CD4-positive, alpha-beta T cell treated with Interleukin-15 for 4 hours (primary cell): ENCODE results near the gene MAPKAP1.

ENCODE experiments used
- DNase-seq: peaks from one replicate; pipeline ENCODE4 v3.0.0-alpha.2; 2020; ENCODE audit warnings: low spot score

Gene MAPKAP1

GRCh38 chr9:125674981-125675973, 31.7 kb downstream of the MAPKAP1 start:
- DNase-seq, result no peak

- DNase-seq, result no peak
These were observed 34.1 kb downstream of the MAPKAP1 start for GRCh38 chr9:125672876-125673275.

DNA sequence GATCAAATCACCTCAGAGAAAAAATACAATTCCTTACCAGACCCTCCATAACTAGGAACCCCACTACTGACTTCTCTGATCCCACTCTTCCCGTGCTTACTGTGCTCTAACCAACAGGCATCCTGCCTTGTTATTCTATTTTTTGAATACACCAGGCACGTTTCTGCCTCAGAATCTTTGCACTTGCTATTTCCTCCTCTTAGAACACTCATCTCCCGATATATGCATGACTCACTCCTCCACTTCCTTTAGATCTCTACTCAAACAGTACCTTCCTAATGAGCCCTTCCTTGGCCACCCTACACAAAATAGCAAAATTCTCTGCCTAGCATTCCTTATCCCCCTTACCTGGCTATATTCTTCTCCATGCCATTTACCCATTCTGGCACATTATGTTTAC, 43.9 kb downstream of the MAPKAP1 start:
- DNase-seq, result peak; percentile 16

GRCh38 chr9:125660557-125660956, 46.5 kb downstream of the MAPKAP1 start:
- no peak for DNase-seq

- no peak for DNase-seq
These were observed 47.1 kb downstream of the MAPKAP1 start for GRCh38 chr9:125659954-125660353.

- no peak for DNase-seq
These were observed 47.7 kb downstream of the MAPKAP1 start for GRCh38 chr9:125659201-125659840.

DNA sequence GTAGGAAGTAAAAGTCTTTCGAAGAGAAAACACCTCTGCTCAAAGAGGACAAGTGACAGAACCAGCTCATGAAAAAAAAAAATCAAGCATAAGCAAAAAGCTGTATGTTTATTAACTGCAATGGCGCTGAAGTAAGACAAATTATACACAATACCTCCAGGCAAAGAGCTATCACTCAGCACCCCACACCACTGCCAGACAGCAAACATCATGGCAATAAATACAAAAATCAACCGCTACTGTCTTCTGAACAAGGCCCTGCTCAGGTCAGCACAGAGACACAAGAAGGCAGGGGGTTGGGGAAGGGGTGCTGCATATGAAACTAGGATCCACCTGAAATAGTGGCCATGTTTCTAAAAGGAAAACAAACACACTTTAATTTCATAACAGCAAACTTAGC, 50.4 kb downstream of the MAPKAP1 start:
- DNase-seq, result no peak

GRCh38 chr9:125655691-125656410, 51.2 kb downstream of the MAPKAP1 start:
- no peak for DNase-seq

DNA sequence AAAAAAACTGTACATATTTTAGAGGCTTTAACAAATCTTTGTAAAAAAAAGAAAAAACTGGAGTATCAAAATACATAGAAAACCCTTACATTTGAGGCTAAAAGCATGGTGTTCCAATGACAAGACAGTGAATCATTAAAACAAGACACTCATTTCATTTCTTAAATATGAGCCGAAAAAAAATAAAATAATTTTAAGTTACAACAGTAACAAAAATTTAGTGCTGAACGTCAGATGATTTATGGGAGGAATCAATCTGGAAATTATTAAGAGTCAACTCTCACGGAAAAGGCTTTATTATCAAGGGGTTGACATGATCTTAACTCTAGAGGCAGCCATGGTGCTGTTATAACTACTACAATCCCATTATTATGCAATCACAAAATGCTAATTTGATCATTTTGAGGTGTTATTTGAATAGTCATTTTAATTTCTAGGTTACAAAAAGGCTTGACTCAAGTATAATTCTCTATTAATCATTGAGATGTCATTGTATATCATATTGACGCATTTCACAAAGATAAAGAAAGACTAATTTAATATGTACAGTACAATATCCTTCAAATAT, 51.9 kb downstream of the MAPKAP1 start:
- DNase-seq, result no peak

DNA sequence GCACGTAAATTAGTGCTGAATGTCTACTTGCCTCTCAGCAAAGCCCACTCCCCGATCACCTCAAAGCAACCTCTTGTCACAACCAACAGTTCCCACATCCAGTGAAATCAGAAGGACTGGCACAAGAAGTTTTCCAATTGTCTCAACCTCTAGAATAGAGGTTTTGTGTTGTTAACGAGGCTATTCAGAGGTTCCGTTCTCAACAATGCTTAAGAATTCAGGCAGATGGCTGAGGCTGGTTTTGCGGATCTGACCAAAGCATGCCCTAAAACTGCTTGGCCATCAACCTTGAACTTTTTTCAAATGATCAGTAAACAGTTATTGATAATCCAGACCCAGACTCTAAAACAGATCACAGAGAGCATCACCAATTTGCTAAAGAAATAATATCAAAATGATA, 52.9 kb downstream of the MAPKAP1 start:
- no peak for DNase-seq

DNA sequence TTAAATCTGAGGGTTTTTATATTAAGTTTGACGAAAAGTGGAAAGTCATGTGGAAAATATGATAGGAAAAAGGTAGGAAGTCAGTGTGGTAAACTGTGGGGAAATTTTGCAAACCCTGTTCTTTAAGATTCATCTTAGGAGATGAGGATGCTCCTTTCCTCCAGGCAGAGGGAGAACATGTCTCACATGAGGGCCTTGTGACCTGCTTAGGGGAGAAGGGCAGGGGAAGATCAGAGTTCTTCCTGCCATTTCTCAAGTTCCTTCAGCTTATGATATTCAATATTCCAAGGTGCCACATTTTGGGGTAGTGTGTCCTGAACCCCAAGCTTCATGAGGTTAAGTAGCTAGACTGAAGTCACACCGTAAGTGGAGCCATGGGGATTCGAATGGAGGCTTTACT, 53.7 kb downstream of the MAPKAP1 start:
- DNase-seq, result no peak

DNA sequence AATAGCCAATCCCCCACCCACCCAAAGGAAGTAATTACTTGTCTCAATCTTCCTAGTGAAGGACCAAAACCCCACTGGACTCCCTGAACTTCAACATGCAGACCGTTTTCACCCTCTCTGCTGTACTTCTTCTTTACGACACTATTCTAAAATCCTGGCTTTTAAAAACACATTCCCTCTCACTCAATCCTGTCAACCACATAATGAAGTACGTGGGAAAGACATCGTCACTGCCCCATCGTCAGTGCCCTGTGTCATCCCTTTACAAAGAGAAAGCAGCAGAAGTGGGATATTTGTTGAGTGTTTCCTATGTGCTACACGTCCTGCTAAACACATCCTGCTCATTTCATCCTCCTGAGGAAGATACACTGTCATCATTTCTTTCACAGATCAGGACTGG, 54.2 kb downstream of the MAPKAP1 start:
- no peak for DNase-seq

- no peak for DNase-seq
These were observed 54.8 kb downstream of the MAPKAP1 start for GRCh38 chr9:125652233-125652594.

GRCh38 chr9:125651576-125652232, 55.3 kb downstream of the MAPKAP1 start:
- DNase-seq, result no peak

- DNase-seq, result no peak
These were observed 56.7 kb downstream of the MAPKAP1 start for GRCh38 chr9:125650271-125650737.

- no peak for DNase-seq
These were observed 57.2 kb downstream of the MAPKAP1 start for GRCh38 chr9:125649826-125650225.

DNA sequence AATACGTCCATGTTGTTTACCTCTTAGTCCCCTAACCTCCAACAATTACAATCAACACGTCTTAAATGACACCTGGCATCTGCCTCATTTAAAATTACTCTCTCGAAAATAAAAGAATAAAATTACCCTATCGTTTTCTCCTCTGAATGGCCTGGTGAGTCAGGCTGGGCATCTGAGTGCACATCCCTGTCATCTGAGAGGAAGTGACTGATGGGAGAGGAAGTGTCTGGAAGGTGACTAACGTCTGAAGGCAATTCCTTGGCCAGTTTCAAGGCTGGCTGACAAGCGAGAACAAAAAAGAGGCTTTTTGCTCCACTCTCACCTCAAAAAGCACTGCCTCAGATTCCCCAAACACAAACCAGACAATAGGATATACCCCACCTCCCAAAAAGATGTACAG, 57.7 kb downstream of the MAPKAP1 start:
- peak; percentile 33 for DNase-seq

DNA sequence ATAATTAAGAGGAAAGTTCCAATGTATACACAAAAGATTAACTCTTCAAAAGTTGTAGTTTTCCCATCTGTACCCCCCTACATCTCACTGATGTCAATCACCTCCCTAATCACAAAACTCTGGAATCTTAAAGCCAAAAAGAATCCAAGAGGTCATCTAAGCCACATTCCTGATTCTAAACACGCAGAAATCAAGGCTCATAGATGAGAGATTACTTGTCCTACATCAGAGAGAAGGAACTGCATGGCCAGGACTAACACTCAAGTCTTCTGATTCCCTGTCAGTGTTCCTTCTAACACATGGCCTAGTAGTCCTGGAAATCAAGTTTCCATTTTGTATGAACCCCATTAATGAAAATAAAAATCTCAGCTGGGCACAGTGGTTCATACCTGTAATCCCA, 58.7 kb downstream of the MAPKAP1 start:
- DNase-seq, result no peak

DNA sequence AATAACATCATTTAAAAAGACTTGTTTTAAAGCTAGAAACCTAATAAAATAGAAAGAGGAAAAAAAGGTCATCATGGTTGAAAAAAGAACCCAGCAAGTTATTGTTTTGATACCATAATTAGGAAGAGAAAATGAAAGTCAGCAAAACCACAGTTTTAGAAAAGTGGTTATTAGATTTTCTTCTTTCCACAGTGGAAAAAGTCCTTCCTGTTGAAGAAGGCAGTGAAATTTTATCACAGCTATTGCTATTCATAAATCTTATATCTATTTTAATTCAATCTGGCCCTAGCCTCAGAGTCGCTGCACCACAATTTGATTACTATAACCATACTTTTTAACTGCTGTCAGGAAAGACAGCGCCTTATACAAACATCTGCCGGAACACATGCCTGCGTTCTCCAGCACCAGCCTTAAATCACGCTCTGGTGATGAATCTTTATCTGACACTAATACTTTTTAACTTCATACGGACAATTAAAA, 60.3 kb downstream of the MAPKAP1 start:
- DNase-seq, result no peak

DNA sequence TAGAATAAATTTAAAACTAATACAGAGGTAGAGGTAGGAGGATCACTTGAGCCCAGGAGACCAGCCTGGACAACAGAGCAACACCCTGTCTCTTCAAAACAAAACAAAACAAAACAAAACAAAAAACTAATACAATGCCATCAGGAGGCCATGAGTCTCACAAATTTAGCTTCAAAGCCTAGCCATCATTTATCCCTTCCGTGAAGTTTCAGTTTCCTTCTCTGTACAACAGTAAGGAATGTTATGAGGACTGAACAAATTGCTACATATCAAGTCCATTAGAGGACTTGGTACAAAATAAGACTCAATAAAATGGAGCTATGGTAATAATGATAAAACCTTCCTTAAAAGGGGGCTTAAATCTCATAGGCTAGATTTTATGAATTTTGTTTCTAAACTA, 60.8 kb downstream of the MAPKAP1 start:
- DNase-seq, result no peak

- DNase-seq, result no peak
These were observed 62.0 kb downstream of the MAPKAP1 start for GRCh38 chr9:125644819-125645507.
